Neural crest cell (in vitro differentiated cells): Measurements from ENCODE around the gene TMC3. TPM values are rescaled to one million over a fixed set of nuclear protein-coding genes. Genes with fewer than 3 reads are reported as not detected.

ENCODE experiments used
- DNase-seq: peaks from one replicate; pipeline ENCODE4 v3.0.0; 2021; ENCODE audit warnings: low read depth, mixed read lengths, low spot score
- H3K27ac Mint-ChIP-seq: one replicate; pipeline ENCODE4 v1.8.0; 2021; ENCODE audit warnings: mild to moderate bottlenecking, mixed read lengths; ENCODE audit not compliant: unreplicated experiment
- H3K27me3 Mint-ChIP-seq: 2 replicates; pipeline ENCODE4 v1.8.0; 2021; ENCODE audit warnings: low read depth, mild to moderate bottlenecking, mixed read lengths
- H3K36me3 Mint-ChIP-seq: 2 replicates; pipeline ENCODE4 v1.8.0; 2021; ENCODE audit warnings: low read depth, mild to moderate bottlenecking, mixed read lengths
- H3K4me1 Mint-ChIP-seq: 2 replicates; pipeline ENCODE4 v1.8.0; 2021; ENCODE audit warnings: mixed read lengths
- H3K4me3 Mint-ChIP-seq: one replicate; pipeline ENCODE4 v1.8.0; 2021; ENCODE audit warnings: mild to moderate bottlenecking, mixed read lengths
- H3K9me3 Mint-ChIP-seq: 2 replicates; pipeline ENCODE4 v1.8.0; 2021; ENCODE audit warnings: mixed read lengths
- total RNA-seq: library from RNA; stranded (reverse); gene quantifications from 2 replicates; pipeline ENCODE4 v1.2.1, GENCODE V29; 2021
- TF ChIP-seq, protein P1 (sequence below): fragments of 200-600 bp; sonication (generic); conservative IDR thresholded peaks from 2 replicates; pipeline ENCODE4 v1.5.0; 2021; ENCODE audit warnings: antibody characterized with exemption, mild to moderate bottlenecking

The TMC3 gene
- total RNA-seq, 1 donor from 2014 or later = not detected

DNA sequence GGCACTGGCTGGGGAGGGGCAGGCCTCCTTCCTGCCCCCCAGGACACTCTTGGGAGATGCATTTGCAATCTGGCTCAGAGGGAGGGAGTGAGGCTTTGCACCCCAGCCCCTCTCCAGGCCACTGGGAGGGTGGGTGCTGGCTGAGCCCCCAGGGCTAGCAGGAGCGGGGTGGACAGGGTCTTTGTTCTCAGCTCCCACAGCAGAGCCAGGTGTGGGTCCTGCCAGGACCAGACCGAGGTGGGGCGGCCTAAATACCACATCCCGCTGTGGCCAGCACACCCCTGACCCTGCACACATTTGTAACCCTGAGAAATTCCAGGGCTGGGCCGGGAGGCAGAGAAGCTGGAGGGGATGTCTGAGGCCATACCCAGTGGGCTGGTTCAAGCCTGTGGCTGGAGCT lies 91.1 kb downstream of the TMC3 start:
- peaks cover 5% of the 10 kb centered on the region for H3K36me3 Mint-ChIP-seq
- peaks cover 6% of the 10 kb centered on the region for H3K9me3 Mint-ChIP-seq
- no peak overlapping the region for H3K4me3 Mint-ChIP-seq
- H3K4me1 Mint-ChIP-seq = no peaks in the 10 kb centered on the region
- TF ChIP-seq, protein P1, sequence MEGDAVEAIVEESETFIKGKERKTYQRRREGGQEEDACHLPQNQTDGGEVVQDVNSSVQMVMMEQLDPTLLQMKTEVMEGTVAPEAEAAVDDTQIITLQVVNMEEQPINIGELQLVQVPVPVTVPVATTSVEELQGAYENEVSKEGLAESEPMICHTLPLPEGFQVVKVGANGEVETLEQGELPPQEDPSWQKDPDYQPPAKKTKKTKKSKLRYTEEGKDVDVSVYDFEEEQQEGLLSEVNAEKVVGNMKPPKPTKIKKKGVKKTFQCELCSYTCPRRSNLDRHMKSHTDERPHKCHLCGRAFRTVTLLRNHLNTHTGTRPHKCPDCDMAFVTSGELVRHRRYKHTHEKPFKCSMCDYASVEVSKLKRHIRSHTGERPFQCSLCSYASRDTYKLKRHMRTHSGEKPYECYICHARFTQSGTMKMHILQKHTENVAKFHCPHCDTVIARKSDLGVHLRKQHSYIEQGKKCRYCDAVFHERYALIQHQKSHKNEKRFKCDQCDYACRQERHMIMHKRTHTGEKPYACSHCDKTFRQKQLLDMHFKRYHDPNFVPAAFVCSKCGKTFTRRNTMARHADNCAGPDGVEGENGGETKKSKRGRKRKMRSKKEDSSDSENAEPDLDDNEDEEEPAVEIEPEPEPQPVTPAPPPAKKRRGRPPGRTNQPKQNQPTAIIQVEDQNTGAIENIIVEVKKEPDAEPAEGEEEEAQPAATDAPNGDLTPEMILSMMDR = no peak
- no peak for DNase-seq
- no peaks in the 10 kb centered on the region for H3K27me3 Mint-ChIP-seq
- H3K27ac Mint-ChIP-seq = no peak overlapping the region

DNA sequence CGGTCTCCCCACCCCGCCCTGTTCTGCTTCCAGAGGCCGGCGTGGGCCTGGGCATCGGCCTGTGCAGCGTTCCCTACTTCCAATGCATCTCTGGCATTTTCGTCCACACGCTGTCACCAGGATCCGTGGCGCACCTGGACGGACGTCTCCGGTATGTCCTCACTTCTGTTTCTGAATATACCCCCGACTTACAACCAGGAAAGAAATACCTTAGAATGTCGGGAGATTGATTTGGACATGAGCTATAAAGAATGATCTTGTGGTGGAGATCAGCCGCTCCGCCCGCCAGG lies 91.5 kb downstream of the TMC3 start:
- TF ChIP-seq, protein P1 = no peak
- H3K27me3 Mint-ChIP-seq = no peaks in the 10 kb centered on the region
- peaks cover 7% of the 10 kb centered on the region for H3K36me3 Mint-ChIP-seq
- H3K4me1 Mint-ChIP-seq = no peaks in the 10 kb centered on the region
- H3K9me3 Mint-ChIP-seq = peaks cover 7% of the 10 kb centered on the region
- no peak for DNase-seq
- H3K4me3 Mint-ChIP-seq = no peak overlapping the region
- no peak overlapping the region for H3K27ac Mint-ChIP-seq

DNA sequence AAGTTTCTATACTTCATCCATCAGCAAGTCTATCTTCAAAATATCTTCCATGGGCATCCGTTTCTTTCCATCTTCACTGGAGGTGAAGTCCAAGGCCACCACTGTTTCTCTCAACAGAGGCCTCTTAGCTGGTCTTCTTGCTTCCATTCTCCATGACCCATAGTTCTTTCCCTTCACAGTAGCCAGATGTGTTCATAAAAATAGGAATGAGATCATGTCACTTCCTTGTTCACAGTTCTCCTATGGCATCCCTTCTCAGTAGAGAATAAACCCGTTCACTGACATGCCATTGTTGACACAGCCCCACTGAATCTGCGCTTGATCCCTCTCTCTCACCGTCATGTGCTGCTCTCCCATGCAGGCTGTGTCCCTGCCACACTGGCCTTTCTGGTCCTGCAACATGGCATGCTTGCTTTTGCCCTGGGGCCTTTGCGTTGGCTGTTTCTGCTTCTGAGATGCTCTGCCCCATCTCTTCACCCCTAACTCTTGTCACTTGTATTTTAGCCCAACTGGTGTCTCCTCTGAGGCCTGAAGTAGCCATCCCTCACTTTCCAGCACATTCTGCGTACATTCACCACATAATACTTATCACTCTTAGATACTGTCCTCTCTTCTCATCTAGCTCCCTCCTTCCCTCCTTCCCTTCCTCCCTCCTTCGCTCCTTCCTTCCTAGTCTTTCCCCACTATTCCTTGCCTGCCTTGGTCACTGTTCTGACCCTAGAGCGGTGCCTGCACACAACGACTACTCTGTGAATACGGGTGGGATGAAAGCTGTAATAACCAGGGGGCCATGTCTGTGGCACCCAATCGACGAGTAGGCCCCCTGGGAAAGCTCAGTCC lies 92.0 kb downstream of the TMC3 start:
- DNase-seq = no peak
- no peak overlapping the region for H3K27ac Mint-ChIP-seq
- H3K4me1 Mint-ChIP-seq = no peaks in the 10 kb centered on the region
- peaks cover 10% of the 10 kb centered on the region for H3K9me3 Mint-ChIP-seq
- no peak overlapping the region for H3K4me3 Mint-ChIP-seq
- peaks cover 10% of the 10 kb centered on the region for H3K36me3 Mint-ChIP-seq
- H3K27me3 Mint-ChIP-seq = no peaks in the 10 kb centered on the region
- TF ChIP-seq, protein P1 = no peak

DNA sequence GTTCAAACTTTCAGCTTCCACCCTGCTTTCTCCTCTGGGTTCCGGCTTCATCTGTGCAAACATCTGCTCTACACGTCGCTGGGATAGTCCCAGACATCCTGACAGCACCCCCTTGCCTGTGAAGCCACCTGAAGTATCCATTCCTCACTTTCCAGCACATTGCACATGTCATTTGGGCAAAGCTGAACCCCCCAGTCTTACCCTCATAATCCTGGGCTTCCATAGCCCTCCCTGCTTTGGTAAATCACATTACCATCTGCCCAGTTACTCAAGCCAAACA lies 92.6 kb downstream of the TMC3 start:
- TF ChIP-seq, protein P1 = no peak
- Mint-ChIP-seq H3K9me3 (peaks cover 12% of the 10 kb centered on the region), H3K27me3 (no peaks in the 10 kb centered on the region), H3K36me3 (peaks cover 12% of the 10 kb centered on the region), H3K4me1 (no peaks in the 10 kb centered on the region), H3K27ac (peak overlapping the region; percentile 32), H3K4me3 (no peak overlapping the region)
- DNase-seq = no peak

Other genes starting within 250 kb of the TMC3 start
- gene CFAP161, start 239.9 kb downstream of the TMC3 start, total RNA-seq = not detected in 2 replicates
- gene IL16, start 177.3 kb downstream of the TMC3 start, total RNA-seq = 0.05 and 0.25 TPM in 2 replicates
- gene STARD5, start 50.1 kb downstream of the TMC3 start, total RNA-seq = 2.4 and 2.7 TPM in 2 replicates